HG02938 (cell line): ENCODE measurements around the gene OSMR.

Experiments used
- ATAC-seq: cut with Tn5 transposase; IDR thresholded peaks from one replicate; pipeline ENCODE4 v1.9.1; 2021; ENCODE audit warnings: mild to moderate bottlenecking, moderate library complexity; ENCODE audit not compliant: unreplicated experiment

Gene OSMR

GRCh38 chr5:38845526-38846378 lies at the start of gene OSMR:
OSMR (plus strand) TSS chr5:38846012; CDS start chr5:38869045, 23,033 bp downstream.
- ATAC-seq = no peak

- ATAC-seq = no peak
Observed at GRCh38 chr5:38796742-38797108, 49.1 kb upstream of the OSMR start.

- ATAC-seq = no peak
Observed at GRCh38 chr5:38797838-38798237, 48.0 kb upstream of the OSMR start.

- ATAC-seq = no peak
Observed at GRCh38 chr5:38799556-38800377, 46.0 kb upstream of the OSMR start.

- ATAC-seq = no peak
Observed at GRCh38 chr5:38800515-38800914, 45.3 kb upstream of the OSMR start.

GRCh38 chr5:38802125-38802524 lies 43.7 kb upstream of the OSMR start:
- ATAC-seq = no peak

- ATAC-seq = no peak
Observed at GRCh38 chr5:38803246-38803645, 42.6 kb upstream of the OSMR start.

- no peak for ATAC-seq
Observed at GRCh38 chr5:38806775-38807258, 39.0 kb upstream of the OSMR start.

GRCh38 chr5:38807570-38808483 lies 38.0 kb upstream of the OSMR start:
- no peak for ATAC-seq

- no peak for ATAC-seq
Observed at GRCh38 chr5:38808666-38809343, 37.0 kb upstream of the OSMR start.

GRCh38 chr5:38809388-38810359 lies 36.1 kb upstream of the OSMR start:
- ATAC-seq = peak; percentile 70

GRCh38 chr5:38814879-38815278 lies 30.9 kb upstream of the OSMR start:
- ATAC-seq = no peak

- no peak for ATAC-seq
Observed at GRCh38 chr5:38816083-38817030, 29.5 kb upstream of the OSMR start.

- ATAC-seq = no peak
Observed at GRCh38 chr5:38821679-38822078, 24.1 kb upstream of the OSMR start.

- ATAC-seq = no peak
Observed at GRCh38 chr5:38823503-38823902, 22.3 kb upstream of the OSMR start.

GRCh38 chr5:38824821-38825220 lies 21.0 kb upstream of the OSMR start:
- no peak for ATAC-seq

GRCh38 chr5:38825494-38825893 lies 20.3 kb upstream of the OSMR start:
- no peak for ATAC-seq

- no peak for ATAC-seq
Observed at GRCh38 chr5:38827525-38827924, 18.3 kb upstream of the OSMR start.
